ENCODE data around the gene MYBBP1A.

DNA sequence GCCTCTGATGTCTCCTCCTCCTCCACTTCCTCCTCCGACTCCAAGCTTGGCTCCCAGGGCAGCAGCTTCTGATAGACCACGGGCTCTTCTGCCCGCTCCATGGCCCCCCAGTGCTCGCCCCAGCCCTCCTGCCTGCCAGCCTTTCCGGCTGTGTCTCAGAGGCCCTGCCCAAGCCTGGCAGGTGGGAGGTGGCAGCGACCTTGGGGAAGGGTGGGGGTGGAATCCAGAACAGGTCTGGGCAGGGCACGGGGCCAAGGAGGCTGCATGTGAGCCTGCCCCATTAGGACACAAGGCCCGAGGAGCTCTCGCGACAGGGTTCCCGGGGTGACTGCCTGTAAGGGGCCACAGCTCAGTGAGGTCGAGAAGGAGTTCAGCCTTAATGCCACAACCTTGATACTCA lies 5.2 kb upstream of the MYBBP1A start, which contains the start of gene GGT6:
- TF ChIP-seq POLR2AphosphoS5 (IDR thresholded peaks at IDR 0.05; ENCODE audit: low read depth, low read length): no peak
- TF ChIP-seq POLR2A (IDR thresholded peaks at IDR 0.05; ENCODE audit: low read depth, low read length): no peak
- no peak for TF ChIP-seq TAF1 (IDR thresholded peaks at IDR 0.05; ENCODE audit: low read depth, low read length)
- TF ChIP-seq PAX5 (IDR thresholded peaks at IDR 0.05; ENCODE audit: insufficient read depth, low read length, severe bottlenecking): no peak
- no peak for TF ChIP-seq SPI1 (IDR thresholded peaks at IDR 0.05; ENCODE audit: low read depth, low read length)
